IPS-18c (cell line): ENCODE results near the gene JDP2.

Source experiments
- H3K4me3 ChIP-seq: 2 replicates; pipeline ENCODE4 v1.7.0; 2013; ENCODE audit warnings: low read depth, mild to moderate bottlenecking, low read length, moderate library complexity; ENCODE audit not compliant: insufficient read depth
- H3K9me3 ChIP-seq: one replicate; pipeline ENCODE4 v1.6.1; 2013; ENCODE audit warnings: mild to moderate bottlenecking, low read length, moderate library complexity; ENCODE audit not compliant: control insufficient read depth, insufficient read depth

JDP2 gene

GRCh38 chr14:75487155-75487671 is 59.4 kb downstream of the JDP2 start:
- Histone ChIP-seq H3K9me3 (no peaks in the 10 kb centered on the region), H3K4me3 (no peak overlapping the region)

DNA sequence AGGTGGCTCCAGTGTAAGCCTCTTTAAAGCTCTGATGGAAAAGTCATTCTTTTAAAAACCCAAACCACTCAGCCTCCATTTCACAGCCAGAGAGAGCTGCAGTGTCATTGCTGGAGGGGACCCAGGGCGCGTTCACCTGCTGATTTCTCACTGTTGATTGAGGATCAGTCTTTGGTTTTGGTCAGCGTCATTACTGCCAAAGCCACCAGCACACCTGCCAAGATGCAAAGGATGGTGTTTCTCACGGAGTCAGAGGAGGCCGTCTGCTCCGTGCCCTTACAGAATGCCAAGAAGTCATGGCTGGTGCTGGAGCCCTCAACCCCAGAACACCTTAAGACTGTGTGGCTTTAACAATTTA is 61.6 kb downstream of the JDP2 start:
- H3K4me3 ChIP-seq = no peak overlapping the region
- H3K9me3 ChIP-seq = peaks cover 2% of the 10 kb centered on the region

DNA sequence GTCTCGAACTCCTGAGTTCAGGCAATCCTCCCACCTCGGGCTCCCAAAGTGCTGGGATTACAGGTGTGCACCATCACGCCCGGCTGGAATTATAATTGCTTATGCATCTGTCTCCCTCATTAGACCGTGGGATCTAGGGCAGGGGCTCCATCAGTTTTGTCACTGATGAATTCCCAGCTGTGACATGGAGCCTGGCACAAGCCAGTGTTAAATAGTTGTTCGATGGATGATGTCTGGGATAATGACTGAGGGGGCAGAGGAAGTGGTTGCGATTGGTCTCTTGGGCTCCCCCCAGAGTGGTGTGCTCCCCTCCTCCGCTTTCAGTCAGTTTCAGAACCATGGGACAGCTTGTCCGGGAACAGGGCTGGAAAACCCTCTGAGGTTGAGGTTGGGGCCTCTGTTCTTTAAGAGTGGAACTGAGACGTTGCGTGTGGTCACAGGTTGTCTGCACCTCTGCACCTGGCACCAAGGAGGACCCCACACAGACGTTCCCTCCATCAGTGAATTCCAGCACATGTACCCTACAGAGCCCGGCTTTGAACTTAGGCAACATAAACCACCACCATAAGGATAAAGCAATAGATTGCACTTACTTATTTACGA is 63.7 kb downstream of the JDP2 start:
- peaks cover 2% of the 10 kb centered on the region for H3K9me3 ChIP-seq
- H3K4me3 ChIP-seq = no peak overlapping the region

- Histone ChIP-seq H3K4me3 (no peak overlapping the region), H3K9me3 (peaks cover 2% of the 10 kb centered on the region)
These were observed 65.2 kb downstream of the JDP2 start for GRCh38 chr14:75492832-75493591.

GRCh38 chr14:75493592-75494087 is 65.8 kb downstream of the JDP2 start:
- H3K9me3 ChIP-seq = peaks cover 2% of the 10 kb centered on the region
- no peak overlapping the region for H3K4me3 ChIP-seq

- Histone ChIP-seq H3K4me3 (no peak overlapping the region), H3K9me3 (peaks cover 2% of the 10 kb centered on the region)
These were observed 67.1 kb downstream of the JDP2 start for GRCh38 chr14:75494896-75495295.

GRCh38 chr14:75495399-75495798 is 67.6 kb downstream of the JDP2 start:
- H3K4me3 ChIP-seq = no peak overlapping the region
- peaks cover 2% of the 10 kb centered on the region for H3K9me3 ChIP-seq

GRCh38 chr14:75495882-75496281 is 68.1 kb downstream of the JDP2 start:
- peaks cover 2% of the 10 kb centered on the region for H3K9me3 ChIP-seq
- H3K4me3 ChIP-seq = no peak overlapping the region

- no peak overlapping the region for H3K4me3 ChIP-seq
- peaks cover 2% of the 10 kb centered on the region for H3K9me3 ChIP-seq
These were observed 68.9 kb downstream of the JDP2 start for GRCh38 chr14:75496755-75497154.

- Histone ChIP-seq H3K9me3 (peaks cover 2% of the 10 kb centered on the region), H3K4me3 (no peak overlapping the region)
These were observed 69.4 kb downstream of the JDP2 start for GRCh38 chr14:75497191-75497590.

DNA sequence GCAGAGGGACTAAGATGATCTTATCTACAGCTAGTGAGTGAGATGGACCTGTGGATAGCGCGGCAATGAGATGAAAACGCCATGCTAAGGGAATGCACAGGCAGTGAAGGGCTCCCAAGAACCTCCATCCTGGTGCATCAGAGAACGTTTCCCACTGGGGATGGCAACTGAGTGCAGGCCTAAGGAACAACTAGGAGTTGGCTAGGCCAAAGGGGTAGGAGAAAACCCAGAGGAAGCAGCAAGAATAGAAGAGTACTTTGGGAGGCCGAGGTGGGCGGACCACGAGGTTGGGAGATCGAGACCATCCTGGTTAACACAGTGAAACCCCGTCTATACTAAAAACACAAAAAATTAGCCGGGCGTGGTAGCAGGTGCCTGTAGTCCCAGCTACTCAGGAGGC is 69.9 kb downstream of the JDP2 start:
- no peak overlapping the region for H3K4me3 ChIP-seq

DNA sequence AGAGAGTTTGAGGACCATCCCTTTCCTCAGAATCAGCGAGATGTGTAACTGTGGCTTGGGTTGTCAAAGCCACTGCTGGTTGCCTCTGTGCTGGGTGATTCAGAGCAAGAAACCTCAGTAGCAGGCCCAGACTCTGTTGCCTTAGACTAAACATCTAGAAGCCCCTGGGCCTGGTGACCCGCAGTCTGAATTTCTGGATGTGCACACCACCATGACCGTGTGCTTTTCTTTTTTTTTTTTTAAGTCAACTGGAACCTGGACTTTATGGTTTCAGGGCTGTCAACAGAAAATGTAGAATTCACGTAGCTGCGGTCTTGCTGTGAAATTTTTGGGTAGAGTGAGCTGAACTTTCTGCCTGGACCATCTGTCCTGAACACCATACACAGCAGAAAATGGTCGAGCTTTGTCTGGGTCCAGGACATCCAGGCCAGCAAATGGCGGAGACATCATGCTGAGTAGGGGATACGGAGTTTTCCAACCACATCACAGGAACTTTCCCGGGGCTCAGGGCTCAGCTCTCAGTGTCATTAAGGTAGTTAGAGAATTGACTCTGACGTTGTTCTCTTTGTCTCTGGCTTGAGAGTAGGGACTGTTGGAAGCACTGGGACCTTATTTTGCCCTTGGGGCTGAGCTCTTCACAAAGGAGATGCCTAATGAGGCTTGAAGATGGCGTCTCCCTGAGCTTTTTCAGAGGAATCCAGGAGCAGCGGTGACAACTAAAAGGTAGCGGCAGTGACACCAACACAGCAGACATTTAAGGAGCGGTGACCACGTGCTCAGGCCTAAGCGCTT is 71.5 kb downstream of the JDP2 start:
- Histone ChIP-seq H3K9me3 (no peaks in the 10 kb centered on the region), H3K4me3 (no peak overlapping the region)

More for the DNA sequence above, 69.9 kb downstream of the JDP2 start:
- peaks cover 2% of the 10 kb centered on the region for H3K9me3 ChIP-seq

GRCh38 chr14:75501080-75501479 is 73.3 kb downstream of the JDP2 start:
- Histone ChIP-seq H3K9me3 (no peaks in the 10 kb centered on the region), H3K4me3 (no peak overlapping the region)

DNA sequence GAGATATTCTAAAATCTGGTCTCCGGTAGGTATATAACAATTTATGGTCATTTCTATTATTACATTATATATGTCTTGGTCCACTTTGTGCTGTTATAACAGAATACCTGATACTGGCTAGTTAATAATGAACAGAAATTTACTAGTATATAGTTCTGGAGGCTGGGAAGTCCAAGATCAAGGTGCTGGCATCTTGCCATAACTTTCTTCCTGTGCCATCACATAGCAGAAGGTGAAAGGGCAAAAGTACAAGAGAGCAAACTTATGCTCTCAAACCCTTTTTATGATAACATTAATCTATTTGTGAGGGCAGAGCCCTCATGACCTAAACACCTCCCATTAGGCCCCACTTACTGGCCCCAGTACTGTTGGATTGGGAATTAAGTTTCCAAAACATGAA is 76.6 kb downstream of the JDP2 start:
- Histone ChIP-seq H3K9me3 (no peaks in the 10 kb centered on the region), H3K4me3 (no peak overlapping the region)

DNA sequence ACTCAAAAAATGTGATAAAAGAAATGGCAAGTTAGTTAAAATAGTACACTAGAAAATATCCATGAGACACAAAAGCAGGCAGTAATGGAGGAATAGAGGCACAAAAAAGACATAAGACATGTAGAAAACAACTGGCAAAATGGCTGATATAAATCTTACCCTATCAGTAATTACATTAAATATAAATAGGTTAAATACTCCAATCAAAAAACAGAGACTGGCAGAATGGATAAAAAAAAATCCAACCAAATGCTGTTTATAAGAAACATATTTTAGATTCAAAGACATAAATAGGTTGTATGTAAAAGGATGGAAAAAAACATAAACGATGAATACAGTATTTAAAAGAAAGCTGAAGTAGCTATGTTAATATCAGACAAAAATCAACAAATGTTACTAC is 79.1 kb downstream of the JDP2 start:
- Histone ChIP-seq H3K9me3 (no peaks in the 10 kb centered on the region), H3K4me3 (no peak overlapping the region)

DNA sequence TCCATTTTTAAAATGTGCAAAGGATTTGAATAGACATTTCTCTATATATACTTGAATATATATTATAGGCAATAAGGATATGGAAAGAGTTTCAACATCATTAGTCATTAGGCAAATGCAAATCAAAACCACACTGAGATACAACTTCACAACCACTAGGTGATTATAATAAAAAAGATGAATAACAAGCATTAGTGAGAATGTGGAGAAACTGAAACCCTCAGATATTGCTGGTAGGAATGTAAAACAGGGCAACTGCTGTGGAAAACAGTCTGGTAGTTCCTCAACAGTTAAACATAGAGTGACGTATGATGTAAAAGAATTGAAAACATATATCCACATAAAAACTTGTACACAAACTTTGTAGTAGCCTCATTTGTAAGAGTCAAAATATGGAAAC is 82.7 kb downstream of the JDP2 start:
- Histone ChIP-seq H3K4me3 (no peak overlapping the region), H3K9me3 (no peaks in the 10 kb centered on the region)

DNA sequence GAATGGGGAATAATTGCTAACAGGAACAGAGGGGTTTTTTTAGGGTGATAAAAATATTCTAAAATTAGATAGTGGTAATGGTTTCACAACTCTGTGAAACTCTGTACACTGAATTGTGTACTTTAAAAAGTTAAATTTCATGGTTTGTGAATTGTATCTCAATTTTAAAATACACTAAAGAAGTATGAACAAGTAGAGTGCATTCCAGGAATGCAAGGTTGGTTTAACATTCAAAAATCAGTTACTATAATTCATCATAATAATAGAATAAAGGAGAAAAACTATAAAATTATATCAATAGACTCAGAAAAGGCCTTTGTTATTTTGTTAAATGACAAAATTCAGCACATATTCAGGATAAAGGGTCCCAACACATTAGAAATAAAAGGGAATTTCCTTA is 83.4 kb downstream of the JDP2 start:
- Histone ChIP-seq H3K9me3 (no peaks in the 10 kb centered on the region), H3K4me3 (no peak overlapping the region)
